GM21737 (cell line): ENCODE data around the gene CYB5D1.

Experiments used
- ATAC-seq: cut with Tn5 transposase; IDR thresholded peaks from one replicate; pipeline ENCODE4 v1.9.1; 2021; ENCODE audit warnings: mild to moderate bottlenecking, moderate library complexity; ENCODE audit not compliant: unreplicated experiment

CYB5D1 gene

DNA sequence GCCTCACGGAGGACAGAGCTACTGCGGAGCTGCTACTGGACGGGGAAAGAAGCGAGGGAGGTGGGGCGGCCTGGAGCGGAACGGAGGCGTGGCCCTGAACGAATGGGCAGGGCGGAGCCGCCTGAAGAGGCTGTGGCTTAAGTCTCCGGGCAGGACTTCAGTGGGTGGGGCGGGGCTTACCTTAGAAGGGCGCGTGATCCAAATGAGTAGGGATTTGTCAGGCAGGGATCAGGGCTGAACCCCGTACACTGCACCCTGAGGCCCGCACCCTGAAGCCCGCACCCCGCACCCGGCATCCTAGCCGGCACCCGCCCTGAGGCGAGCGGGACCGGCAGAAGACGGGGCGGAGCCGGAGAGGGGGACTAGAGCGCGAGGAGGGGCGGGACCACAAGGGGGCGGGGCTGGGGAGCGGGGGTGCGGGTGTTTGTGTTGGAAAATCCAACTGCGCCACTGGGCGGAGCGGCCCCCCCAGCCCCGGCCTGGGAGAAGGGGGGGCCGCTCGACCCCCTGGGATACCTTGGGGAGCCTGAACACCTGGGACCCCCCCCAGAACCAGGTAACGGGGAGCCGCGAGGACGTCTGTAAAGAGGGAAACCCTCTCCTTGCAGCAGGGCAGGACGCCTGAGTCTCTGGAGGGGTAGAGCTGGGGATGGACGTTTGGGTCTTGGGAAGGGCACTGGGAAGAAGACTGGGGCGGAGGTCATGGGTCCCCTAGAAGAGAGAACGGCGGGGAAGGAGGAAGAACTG is 23.8 kb upstream of the CYB5D1 start, which contains the start of gene KDM6B:
TSS of gene KDM6B (plus strand) at position 423 of the 747 bp plus-strand sequence. CDS start 11,338 bp downstream, outside the sequence.
- ATAC-seq: peak; percentile 33

DNA sequence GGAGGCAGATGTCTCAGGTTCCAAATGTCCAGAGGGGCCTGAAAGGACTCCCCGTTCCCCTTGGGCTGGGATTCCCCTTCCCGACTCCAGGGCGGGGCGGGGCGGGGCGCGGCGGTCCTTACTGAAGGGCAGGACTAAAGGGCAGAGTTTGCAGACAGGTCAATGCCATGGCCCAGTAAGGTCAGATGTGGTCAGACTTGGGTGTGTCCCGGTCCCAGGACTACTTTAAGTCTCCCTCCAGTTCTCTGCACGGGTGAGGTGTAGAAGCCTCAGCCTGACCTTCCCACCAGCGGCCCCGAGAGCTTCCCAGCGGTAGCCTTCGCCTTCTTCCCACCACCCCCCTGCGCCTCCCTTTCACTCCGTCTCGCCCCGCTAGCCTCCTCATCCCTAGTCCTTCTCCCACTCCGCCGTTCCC is 23.3 kb upstream of the CYB5D1 start:
- peak; percentile 6 for ATAC-seq

DNA sequence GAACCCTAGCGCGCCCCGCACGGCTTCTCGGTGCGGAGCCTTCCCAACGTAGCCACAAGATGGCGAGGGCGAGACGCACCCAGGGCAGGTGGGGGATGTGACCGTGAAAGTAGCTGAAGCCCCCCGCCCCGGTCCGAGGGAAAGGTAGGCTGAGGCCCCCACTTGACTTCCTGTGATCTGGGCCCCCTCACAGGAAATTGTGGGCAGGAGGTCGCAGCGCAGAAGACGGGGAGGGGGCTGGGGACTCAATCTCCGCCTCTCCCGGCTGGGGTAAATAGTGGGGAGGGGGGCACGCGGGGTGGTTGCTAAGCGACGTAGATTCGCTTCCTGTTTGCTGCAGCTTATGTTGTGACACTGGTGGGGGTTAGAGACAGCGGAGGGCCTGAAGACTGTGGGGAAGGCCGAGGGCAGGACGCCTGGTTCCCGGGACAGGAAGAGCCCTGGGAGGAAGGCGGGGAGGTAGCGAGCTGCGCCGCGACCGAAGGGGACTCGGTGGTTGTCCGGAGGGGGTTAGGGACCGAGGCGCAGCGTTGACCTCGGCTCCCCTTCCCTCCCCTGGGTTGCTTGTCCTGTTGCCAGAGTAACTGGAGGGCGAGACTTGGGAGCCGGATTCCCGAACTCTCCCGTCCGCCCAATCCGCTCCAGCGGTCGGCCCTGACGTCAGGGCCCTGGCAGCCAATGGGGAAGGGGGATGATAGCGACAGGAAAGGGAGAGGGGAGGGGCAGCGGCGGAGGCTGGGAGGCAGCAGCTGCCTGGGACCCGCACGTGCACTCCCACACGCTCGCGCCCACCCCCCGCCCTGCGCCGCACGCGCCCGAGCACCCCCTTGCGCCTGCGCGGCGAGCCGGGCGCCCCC is 22.6 kb upstream of the CYB5D1 start:
- ATAC-seq: peak; percentile 39

- ATAC-seq: peak; percentile 28
Measured at GRCh38 chr17:7835814-7836595, 21.8 kb upstream of the CYB5D1 start.

DNA sequence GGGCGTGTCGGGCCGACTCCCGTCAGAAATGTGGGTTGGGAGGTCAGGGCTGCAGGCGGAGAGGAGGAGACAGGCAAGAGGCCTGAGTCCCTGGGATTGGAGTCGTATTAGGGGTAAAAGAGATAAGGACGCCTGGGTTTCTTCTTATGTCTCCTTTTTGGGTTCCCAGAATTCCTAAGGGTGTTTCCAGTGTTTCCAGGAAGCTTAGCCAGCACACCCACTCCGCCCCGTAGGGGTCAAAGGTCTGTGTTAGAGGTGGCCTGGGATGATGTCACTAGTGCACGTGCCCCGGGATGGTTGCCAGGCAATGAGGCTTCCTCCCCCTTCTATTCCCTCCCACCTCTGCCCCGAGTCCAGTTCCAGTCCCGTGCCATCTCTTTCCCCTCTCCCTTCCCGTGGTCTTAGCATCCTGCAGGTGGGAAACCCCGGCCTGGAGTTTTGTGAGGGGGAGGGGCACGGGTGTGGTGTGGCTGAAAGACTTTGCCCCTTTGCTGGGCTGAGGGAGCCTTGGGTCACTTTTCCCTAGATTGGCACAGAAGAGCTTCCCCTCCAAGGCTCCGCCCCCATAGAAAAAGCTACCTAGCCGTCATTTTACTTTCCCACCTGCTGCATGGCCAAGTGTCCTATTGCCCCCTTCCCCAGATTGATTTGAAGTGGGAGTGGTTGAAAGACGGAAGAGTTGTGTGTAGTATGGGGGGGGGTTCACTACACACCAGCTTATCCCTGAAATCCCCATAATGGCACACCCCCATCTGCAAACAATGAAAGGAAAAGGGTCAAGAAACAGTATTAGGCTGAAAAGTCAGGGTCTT is 21.0 kb upstream of the CYB5D1 start:
- ATAC-seq: no peak

DNA sequence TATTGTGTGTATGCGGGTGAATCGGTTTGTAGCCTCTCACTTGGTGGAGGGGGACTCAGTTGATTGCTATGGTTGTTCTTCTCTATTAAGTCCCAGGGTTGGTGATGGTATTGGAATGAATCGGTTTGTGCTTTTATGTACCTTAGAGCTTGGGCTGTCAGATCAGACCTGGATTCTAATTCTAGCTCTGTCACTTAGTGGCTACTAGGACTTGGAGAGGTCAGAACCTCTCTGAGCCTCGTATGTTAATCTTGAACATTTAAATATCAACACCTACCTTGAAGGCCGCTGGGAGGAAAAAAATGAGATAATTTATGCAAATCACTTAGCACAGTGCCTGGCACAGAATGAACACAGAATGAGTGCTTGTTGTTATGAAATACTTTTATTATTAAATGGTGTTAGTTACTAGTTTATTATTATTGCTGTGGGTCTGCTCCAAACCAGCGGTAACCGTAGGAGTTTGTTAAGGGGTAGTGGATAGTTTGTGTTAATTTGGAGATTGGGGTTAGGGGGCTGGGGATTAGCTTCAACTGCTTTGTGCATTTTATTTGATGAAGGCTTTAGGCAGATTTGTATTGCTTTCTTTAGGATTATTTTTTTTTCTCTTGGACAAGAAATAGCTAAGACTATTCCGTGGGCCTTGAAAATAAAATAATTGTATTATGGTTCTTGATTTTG is 20.3 kb upstream of the CYB5D1 start:
- ATAC-seq: no peak

- ATAC-seq: no peak
Measured at GRCh38 chr17:7838090-7839075, 19.4 kb upstream of the CYB5D1 start.

GRCh38 chr17:7839190-7839875 is 18.5 kb upstream of the CYB5D1 start:
- no peak for ATAC-seq

- no peak for ATAC-seq
Measured at GRCh38 chr17:7839876-7840261, 17.9 kb upstream of the CYB5D1 start.

GRCh38 chr17:7840441-7840840 is 17.4 kb upstream of the CYB5D1 start:
- no peak for ATAC-seq

DNA sequence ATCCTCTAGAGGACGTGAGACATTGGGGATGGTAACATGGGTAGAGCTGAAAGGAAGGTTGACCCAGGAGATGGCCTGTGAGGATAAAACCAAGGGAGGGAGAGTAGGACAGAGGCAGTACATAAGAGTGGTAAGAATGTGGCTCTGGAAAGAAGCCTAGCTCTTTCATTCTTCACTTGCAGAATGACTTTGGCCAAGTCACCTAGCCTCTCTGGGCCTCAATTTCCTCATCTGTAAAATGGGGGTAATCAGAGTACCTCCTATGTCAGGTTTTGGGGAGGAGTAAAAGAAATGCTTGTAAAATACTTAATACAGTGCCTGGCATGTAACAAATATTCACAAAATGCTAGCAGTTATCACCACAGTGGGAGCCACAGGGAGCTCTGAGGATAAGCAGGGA is 16.9 kb upstream of the CYB5D1 start:
- no peak for ATAC-seq

DNA sequence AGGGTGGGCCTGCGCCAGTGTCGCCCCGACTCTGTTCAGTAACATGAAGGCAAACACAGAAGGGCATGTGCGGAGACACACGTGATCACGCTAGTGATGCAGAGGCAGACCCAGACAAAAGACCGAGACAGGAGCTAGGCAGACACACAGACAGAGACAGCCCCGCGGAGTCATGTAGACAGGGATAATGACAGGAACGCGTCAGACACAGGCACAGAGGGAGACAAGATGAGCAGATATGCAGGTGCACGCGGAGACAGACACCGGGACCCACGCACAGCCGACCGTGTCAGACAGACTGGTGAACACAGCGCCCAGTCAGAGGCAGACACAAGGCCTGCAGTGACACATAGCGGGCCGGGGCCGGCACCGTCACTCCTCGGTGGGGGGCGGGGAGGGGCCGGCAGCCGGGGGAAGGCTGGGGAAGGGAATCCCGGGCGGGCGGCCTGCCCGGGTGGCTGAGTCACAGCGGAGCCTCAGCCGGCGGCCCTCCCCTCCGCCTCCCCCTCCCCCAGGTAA is 16.3 kb upstream of the CYB5D1 start:
- peak; percentile 15 for ATAC-seq

- peak; percentile 13 for ATAC-seq
Measured at GRCh38 chr17:7841915-7842379, 15.9 kb upstream of the CYB5D1 start.

- peak; percentile 29 for ATAC-seq
Measured at GRCh38 chr17:7842380-7843256, 15.2 kb upstream of the CYB5D1 start.

- no peak for ATAC-seq
Measured at GRCh38 chr17:7843257-7843535, 14.6 kb upstream of the CYB5D1 start.

GRCh38 chr17:7843536-7844291 is 14.1 kb upstream of the CYB5D1 start:
- ATAC-seq: peak; percentile 23
